Stimulated activated effector memory CD8-positive, alpha-beta T cell treated with anti-CD3 and anti-CD28 coated beads, Interleukin-12 subunit alpha, Interleukin-12 subunit beta, amount 100 ng/mL, for 72 hours (primary cell): Measurements from ENCODE around the gene TCF23.
A peak's percentile ranks its signal among the peaks of the same experiment; 100 is the strongest.

Experiments
- ATAC-seq: fragments of 150-1000 bp; cut with Tn5 transposase; 2 replicates; pipeline ENCODE4 v1.10.0; 2021
- DNase-seq, 2 donors: peaks; one replicate each; pipeline ENCODE4 v3.0.0; 2021 to 2022; ENCODE audit warnings: low spot score in 2 of 2
- H3K27ac Mint-ChIP-seq: one replicate; pipeline ENCODE4 v1.8.0; 2022; ENCODE audit warnings: mild to moderate bottlenecking, mixed read lengths
- H3K36me3 Mint-ChIP-seq: one replicate; pipeline ENCODE4 v1.8.0; 2022; ENCODE audit warnings: mild to moderate bottlenecking, mixed read lengths
- H3K4me1 Mint-ChIP-seq: one replicate; pipeline ENCODE4 v1.8.0; 2022; ENCODE audit warnings: mixed read lengths
- H3K4me3 Mint-ChIP-seq: one replicate; pipeline ENCODE4 v1.8.0; 2022; ENCODE audit warnings: mild to moderate bottlenecking, mixed read lengths
- H3K9me3 Mint-ChIP-seq: one replicate; pipeline ENCODE4 v1.8.0; 2022; ENCODE audit warnings: mixed read lengths

TCF23 gene

DNA sequence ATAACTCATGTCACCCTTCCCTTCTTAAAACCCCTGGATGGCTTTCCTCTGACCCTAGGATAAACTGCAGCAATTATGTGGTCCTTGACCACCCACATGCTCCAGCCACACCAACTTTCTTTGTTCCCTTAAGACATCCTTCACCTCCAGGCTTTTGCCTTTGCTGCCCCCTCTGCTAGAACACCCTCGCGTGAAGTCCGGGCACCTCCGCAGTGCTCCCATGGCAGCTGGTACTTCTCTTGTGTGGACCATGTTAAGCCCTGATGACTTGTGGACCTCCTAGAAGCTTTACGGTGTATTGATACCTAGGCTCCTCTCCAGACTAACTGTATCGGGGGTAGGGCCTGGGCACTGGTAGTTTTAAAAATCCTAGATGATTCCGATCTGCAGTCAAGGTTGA lies 26.0 kb upstream of the TCF23 start:
- no peaks in the 10 kb centered on the region for H3K9me3 Mint-ChIP-seq
- no peaks in the 10 kb centered on the region for H3K36me3 Mint-ChIP-seq
- H3K27ac Mint-ChIP-seq, result peak overlapping the region; percentile 84
- peak overlapping the region; percentile 81 for H3K4me3 Mint-ChIP-seq
- DNase-seq (no peak), ATAC-seq (no peak)
- peaks cover 21% of the 10 kb centered on the region for H3K4me1 Mint-ChIP-seq

DNA sequence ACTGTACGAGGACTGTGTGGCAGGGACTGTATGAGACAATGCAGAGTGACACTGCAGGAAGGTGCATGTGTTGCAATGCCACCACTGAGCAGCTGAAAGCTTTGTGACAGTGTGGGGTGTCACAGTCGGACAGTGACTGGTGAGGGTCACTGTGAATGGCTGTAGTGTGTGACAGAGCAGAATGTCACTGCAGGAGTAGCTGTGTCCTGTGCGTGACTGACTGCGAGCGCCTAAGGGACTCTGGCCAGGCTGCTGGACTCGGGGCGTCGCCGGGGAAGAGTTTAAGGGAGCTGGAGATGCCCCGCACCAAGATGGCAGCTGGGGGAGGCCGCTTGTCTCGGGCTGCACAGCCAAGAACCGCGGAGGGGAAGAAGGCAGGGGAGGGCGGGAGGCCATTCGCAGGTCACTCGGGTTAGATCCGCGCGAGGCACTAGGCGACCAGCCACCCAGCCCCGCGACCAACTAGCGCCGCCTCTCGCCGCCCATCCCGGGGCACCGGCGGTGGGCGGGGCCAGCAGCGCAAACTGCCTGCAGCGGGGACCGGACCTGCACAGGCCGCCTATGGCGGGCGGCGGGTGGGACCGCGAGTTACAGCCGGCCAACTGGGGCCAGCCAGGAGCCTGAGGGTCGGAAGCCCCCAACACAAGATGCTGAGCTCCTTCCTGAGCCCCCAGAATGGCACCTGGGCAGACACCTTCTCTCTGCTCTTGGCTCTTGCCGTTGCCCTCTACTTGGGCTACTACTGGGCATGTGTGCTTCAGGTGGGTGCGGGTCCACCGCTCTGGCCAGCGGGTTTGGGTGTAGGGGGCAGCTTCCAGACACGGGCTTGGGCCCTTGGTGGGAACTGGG lies 25.3 kb upstream of the TCF23 start, which contains the start of gene ABHD1:
Gene ABHD1, plus strand, starts transcription at position 514 of the 849 bp plus-strand sequence. Its CDS starts 134 bp downstream, at position 648.
- peak within 1 kb of the TSS; percentile 84 for H3K27ac Mint-ChIP-seq
- DNase-seq (peak; percentile 62 to 82), ATAC-seq (peak; percentile 87)
- peak within 1 kb of the TSS; percentile 81 for H3K4me3 Mint-ChIP-seq
- peaks cover 21% of the 10 kb centered on the region for H3K4me1 Mint-ChIP-seq
- no peaks in the 10 kb centered on the region for H3K36me3 Mint-ChIP-seq
- H3K9me3 Mint-ChIP-seq, result no peaks in the 10 kb centered on the region

DNA sequence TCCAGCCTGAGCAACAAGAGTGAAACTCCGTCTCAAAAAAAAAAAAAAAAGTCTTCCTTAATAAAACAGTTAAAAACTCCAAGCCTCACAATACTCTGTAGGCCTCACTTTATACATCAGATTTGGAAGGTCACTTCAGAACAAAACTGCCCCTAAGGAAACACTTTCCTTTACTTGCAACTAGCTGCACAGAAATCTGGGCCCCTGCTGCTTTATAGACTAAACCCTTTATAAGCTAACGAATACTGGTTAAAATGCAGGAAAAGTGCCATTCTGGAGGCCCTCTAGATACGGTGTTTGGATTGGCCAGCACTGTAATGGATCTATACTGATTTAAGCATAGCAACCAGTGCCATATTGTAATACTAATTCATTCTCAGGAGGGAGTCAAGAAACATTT lies 23.7 kb upstream of the TCF23 start:
- H3K27ac Mint-ChIP-seq, result no peak overlapping the region
- ATAC-seq (no peak), DNase-seq (no peak)
- no peak overlapping the region for H3K4me3 Mint-ChIP-seq
- H3K4me1 Mint-ChIP-seq, result peaks cover 15% of the 10 kb centered on the region
- no peaks in the 10 kb centered on the region for H3K9me3 Mint-ChIP-seq
- peaks cover 8% of the 10 kb centered on the region for H3K36me3 Mint-ChIP-seq

DNA sequence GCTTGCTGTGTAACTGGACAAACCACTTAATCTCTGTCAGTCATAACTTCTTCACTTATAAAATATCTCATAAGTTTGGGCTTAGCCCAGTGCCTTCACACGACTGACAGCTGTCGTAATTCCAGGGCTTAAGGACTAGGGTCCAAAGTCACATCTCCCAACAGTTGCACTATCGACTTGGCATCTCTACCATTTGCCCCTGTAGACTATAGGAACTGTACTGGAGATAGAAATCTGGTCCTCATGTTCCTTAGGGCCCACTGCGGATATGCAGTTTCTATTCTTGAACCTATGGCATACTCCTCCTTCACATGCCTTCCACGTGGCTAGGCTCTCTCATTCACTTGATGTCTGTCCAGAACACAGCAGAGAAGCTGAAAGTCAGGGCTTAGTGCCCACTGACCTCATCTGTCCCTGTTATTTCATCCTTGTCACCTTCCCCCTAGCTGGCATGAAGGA lies 22.5 kb upstream of the TCF23 start:
- peaks cover 15% of the 10 kb centered on the region for H3K4me1 Mint-ChIP-seq
- H3K27ac Mint-ChIP-seq, result peak overlapping the region; percentile 79
- peaks cover 8% of the 10 kb centered on the region for H3K36me3 Mint-ChIP-seq
- DNase-seq, result no peak
- H3K9me3 Mint-ChIP-seq, result no peaks in the 10 kb centered on the region
- ATAC-seq, result no peak
- H3K4me3 Mint-ChIP-seq, result no peak overlapping the region

DNA sequence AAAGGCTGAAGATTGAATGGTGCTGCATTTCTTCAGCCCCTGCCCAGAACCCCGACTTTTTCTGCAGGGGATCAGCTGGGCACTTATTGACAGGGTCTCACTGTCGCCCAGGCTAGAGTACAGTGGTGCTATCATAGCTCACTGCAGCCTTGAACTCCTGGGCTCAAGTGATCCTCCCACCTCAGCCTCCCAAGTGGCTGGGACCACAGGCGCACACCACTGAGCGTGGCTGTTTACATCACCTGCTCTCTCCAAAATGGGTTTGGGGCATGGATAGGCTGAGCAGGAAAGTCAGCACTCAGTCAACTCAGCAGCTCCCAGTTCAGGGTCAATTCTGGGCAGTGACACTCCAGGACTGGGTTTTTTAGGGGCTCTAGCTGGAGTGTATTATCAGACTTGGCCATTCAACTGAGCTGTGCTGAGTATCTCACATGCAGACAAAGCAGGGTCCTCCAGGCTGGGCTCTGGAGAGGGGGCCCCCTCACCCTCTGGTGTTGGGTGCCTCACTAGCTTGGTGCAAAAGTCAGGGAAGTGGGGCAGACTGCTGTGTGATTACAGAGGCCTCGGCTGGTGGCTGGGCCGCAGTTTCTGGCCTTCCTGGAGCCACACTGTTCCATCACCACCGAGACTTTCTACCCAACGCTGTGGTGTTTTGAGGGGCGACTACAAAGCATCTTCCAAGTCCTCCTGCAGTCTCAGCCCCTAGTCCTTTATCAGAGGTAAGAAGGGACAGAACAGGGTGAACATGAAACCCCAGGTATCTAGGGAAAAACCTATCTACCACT lies 20.7 kb upstream of the TCF23 start:
- no peaks in the 10 kb centered on the region for H3K9me3 Mint-ChIP-seq
- H3K4me3 Mint-ChIP-seq, result no peak overlapping the region
- no peak overlapping the region for H3K27ac Mint-ChIP-seq
- H3K4me1 Mint-ChIP-seq, result peaks cover 15% of the 10 kb centered on the region
- peaks cover 22% of the 10 kb centered on the region for H3K36me3 Mint-ChIP-seq
- DNase-seq, result no peak
- ATAC-seq, result no peak

DNA sequence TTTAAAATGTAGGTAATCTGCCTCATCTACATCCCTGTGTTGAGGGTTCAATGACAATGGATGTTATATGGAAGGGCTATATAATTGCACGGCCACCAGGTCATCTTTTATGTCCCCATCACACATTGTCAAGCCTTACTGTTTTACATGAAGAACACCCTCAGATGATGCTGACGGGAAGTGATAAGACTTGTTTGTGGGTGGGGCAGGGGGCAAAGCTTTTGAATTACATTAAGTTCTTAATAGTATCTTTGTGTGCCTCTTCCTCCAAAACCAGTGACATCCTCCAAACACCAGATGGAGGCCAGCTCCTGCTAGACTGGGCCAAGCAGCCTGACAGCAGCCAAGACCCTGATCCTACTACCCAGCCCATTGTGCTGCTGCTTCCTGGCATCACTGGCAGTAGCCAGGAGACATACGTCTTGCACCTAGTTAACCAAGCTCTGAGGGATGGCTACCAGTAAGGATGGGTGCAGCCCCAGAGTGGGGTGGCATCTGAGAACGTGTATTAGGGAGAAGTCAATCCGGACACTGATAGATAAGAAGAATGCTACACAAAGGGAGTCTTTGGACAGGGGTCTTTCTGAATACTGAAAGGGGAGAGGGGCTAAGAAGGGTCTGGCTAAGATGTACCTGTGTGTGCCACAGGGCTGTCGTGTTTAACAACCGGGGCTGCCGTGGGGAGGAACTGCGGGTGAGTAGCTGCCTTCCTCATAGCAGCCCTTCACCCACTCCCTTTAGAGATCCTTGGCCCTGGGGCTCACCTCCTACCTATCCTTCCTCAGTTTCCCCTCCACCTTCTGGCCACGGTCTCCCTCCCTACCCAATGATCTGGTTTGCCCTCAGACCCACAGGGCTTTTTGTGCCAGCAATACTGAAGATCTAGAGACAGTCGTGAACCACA lies 19.9 kb upstream of the TCF23 start:
- H3K4me1 Mint-ChIP-seq, result peaks cover 18% of the 10 kb centered on the region
- peak overlapping the region; percentile 46 for H3K27ac Mint-ChIP-seq
- no peaks in the 10 kb centered on the region for H3K9me3 Mint-ChIP-seq
- H3K36me3 Mint-ChIP-seq, result peaks cover 31% of the 10 kb centered on the region
- ATAC-seq, result no peak
- no peak overlapping the region for H3K4me3 Mint-ChIP-seq
- no peak for DNase-seq

DNA sequence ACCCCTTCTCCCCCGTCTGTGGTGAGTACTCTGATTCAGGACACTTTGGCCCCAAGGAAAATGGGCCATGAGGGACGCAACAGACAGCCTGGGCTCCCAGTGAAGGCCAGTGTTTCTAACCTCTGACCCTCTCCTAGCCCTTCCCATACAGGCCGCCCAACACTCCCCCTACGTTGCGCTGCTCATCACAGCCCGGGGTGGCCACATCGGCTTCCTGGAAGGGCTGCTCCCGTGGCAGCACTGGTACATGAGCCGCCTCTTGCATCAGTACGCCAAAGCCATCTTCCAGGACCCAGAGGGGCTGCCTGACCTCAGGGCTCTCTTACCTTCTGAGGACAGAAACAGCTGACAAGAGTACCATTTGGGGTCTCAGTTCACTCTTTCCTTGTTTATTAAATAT lies 18.4 kb upstream of the TCF23 start:
- peak overlapping the region; percentile 97 for H3K27ac Mint-ChIP-seq
- ATAC-seq (no peak), DNase-seq (no peak)
- H3K9me3 Mint-ChIP-seq, result no peaks in the 10 kb centered on the region
- peaks cover 18% of the 10 kb centered on the region for H3K4me1 Mint-ChIP-seq
- peaks cover 45% of the 10 kb centered on the region for H3K36me3 Mint-ChIP-seq
- H3K4me3 Mint-ChIP-seq, result no peak overlapping the region

DNA sequence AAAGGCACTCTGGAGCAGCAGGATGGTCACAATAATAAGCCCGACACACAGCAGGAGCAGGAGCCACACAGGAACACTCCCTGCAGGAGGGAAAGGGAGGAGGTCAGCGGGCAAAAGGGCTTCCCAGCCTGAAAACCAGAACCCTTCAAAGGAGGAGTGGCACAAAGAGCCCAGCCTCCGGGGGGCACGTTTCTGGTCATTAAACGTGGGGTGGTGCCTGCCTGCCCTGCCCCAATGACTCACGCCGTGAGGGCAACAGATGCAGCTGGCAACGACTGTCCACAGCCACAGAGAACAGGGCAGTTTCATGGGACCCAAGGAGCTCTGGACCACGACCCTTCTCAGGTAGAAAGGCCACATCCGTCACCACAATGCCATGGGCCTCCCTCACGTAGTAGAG lies 17.4 kb upstream of the TCF23 start:
- peaks cover 22% of the 10 kb centered on the region for H3K4me1 Mint-ChIP-seq
- H3K27ac Mint-ChIP-seq, result peak overlapping the region; percentile 97

DNA sequence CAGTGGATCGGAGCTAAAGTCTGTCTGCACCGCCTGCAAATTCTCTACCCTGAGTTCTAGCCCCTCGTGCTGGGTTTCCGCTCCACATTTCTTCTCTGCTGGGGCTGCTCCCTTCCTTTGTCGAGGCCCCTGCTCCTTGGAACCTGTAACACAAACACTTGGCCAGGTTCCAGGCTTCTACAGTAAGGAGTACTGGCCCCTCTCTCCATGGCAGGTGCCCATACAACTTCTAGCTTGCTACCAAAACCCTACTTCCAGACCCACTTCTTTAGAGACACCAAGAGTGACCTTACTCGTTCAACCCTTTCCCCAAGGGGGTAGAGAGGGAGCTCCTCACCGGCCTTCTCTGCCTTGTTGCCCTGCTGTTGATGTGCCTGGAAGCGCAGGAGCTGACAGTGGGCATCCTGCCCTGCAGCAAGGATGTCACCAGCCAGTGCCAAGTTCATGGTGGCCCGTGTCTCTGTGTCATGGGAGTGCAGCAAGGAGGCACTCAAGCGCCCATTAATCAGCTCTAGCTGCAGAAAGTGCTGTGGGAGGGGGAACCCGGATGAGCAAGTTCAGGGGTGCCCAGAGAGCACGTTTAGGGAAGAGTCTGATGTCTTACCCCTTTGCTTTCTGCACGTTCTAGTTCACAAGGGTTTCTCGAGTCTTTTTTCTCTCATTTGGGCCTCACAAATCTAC lies 15.5 kb upstream of the TCF23 start:
- no peaks in the 10 kb centered on the region for H3K9me3 Mint-ChIP-seq
- ATAC-seq, result peak; percentile 23
- H3K4me1 Mint-ChIP-seq, result peaks cover 22% of the 10 kb centered on the region
- peak overlapping the region; percentile 97 for H3K27ac Mint-ChIP-seq
- peaks cover 46% of the 10 kb centered on the region for H3K36me3 Mint-ChIP-seq
- DNase-seq, result peak in 1 of 2 donors; percentile 62
- H3K4me3 Mint-ChIP-seq, result peak overlapping the region; percentile 84

More for the DNA sequence above, 17.4 kb upstream of the TCF23 start:
- Mint-ChIP-seq H3K36me3 (peaks cover 46% of the 10 kb centered on the region), H3K4me3 (no peak overlapping the region), H3K9me3 (no peaks in the 10 kb centered on the region)
- no peak for DNase-seq
- ATAC-seq, result no peak

DNA sequence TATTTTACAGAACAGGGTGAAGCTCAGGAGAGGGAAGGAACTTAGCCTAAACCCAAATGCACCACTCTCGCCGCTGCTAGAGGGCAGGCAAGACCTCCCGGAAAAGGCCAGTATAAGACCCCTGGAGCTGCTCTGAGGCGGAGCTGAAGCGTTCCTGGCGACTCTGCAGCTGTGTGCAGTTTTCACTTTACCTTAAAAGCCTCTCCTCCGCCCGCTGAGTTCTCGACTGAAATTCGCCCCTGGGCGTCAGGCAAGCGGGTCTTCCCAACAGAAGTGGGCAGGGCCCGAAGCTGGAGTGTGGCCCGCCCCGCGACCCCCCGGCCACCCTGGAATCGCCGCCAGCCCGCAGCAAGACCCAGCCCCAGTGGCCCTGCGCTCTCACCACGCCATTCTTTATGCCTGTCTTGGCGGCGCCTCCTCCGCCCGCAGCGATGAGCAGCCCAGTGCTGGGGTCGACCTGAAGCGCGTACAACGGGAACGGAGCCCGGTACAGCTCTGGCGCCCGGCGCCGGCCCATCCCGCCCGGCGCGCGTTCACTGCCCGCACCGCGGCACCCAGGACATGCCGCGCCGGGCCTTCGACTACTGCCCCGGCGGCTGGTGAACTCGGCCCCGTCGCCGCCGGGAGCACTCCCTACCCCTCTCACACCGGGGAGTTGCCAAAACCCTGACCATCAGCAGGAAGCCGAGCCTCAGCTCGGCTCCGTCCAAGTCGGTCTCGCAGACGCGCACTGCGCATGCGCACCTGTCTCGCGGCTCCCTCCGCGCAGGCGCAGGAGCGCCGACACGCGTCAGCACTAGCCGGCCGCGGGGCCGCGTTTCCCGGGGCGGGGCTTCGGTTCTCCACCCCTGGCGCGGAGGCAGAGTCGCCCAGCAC lies 14.7 kb upstream of the TCF23 start, which contains the start of gene PREB:
Gene PREB, minus strand, starts transcription at position 732 of the 876 bp plus-strand sequence. Its CDS starts 215 bp downstream, at position 517.
- peaks cover 22% of the 10 kb centered on the region for H3K4me1 Mint-ChIP-seq
- H3K36me3 Mint-ChIP-seq, result peaks cover 46% of the 10 kb centered on the region
- ATAC-seq (peak; percentile 92), DNase-seq (peak; percentile 99)
- H3K27ac Mint-ChIP-seq, result peak within 1 kb of the TSS; percentile 97
- H3K9me3 Mint-ChIP-seq, result no peaks in the 10 kb centered on the region
- peak within 1 kb of the TSS; percentile 84 for H3K4me3 Mint-ChIP-seq

DNA sequence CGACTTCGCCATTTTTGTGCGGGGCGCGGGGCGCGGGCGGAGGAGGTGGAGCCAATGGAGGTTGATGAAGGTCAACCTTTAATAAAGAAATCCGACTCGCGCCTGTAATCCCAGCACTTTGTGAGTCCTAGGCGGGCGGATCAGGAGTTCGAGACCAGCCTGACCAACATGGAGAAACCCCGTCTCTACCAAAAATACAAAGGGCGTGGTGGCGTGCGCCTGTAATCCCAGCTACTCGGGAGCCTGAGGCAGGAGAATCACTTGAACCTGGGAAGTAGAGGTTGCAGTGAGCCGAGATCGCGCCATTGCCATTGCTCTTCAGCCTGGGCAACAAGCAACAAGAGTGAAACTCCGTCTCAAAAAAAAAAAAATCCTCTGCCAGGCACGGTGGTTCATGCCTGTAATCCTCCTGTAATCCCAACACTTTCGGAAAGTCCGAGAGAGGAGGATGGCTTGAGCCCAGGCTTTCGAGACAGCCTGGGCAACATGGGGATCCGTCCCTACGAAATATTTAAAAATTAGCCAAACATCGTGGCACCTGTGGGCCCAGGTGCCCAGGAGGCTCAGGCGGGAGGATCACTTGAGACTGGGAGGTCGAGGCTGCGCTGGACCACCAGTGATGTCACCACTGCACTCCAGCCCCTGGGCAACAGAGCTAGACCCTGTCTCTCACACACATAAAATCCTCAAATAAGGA lies 13.9 kb upstream of the TCF23 start:
- Mint-ChIP-seq H3K27ac (peak overlapping the region; percentile 97), H3K4me1 (peaks cover 22% of the 10 kb centered on the region), H3K4me3 (peak overlapping the region; percentile 84), H3K36me3 (peaks cover 38% of the 10 kb centered on the region), H3K9me3 (no peaks in the 10 kb centered on the region)
- DNase-seq (no peak), ATAC-seq (no peak)

DNA sequence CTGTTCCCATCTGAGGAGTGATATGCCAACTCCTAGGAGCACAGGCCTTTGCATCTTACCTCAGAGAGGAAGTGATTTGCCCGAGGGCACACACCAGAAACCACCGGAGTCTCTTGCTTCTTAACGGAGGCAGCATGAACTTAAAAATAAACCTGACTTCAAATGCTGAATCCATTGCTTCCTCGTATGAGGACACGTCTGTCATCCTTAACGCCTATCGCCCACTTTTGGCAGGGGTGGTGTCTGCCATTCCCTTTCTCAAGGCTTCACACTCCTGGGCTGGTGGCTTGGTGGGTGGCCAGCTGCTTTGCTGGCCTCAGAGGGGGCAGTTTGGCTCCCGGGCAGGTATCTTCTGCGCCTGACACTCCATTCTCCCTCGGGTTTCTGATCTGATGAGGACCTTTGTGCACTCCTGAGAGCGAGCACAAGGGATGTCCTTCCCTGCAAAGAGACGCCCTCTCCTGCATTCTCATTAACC lies 13.3 kb upstream of the TCF23 start:
- no peaks in the 10 kb centered on the region for H3K9me3 Mint-ChIP-seq
- H3K27ac Mint-ChIP-seq, result peak overlapping the region; percentile 97
- no peak for DNase-seq
- H3K36me3 Mint-ChIP-seq, result peaks cover 37% of the 10 kb centered on the region
- no peak for ATAC-seq
- peak overlapping the region; percentile 84 for H3K4me3 Mint-ChIP-seq
- H3K4me1 Mint-ChIP-seq, result peaks cover 22% of the 10 kb centered on the region

DNA sequence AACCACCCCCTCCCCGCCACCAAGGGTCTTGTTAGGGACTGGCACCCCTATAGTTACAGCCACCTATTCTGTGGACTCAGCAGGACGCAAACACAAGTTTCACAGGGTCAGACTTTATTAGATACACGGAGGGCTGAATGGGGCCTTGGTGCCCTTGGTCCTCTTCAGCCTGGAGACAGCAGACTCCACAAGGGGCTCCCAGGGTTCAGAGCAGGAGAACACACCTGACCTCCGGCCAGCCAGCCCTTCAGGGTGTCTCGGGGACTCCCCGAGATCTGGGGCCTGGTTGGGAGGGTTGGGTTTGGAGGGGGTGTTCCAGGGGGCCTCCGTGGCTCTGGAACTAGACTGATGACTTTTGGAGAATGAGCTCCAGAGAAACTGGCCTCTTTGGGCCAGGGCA lies 12.1 kb upstream of the TCF23 start:
- ATAC-seq (no peak), DNase-seq (no peak)
- Mint-ChIP-seq H3K27ac (no peak overlapping the region), H3K9me3 (no peaks in the 10 kb centered on the region), H3K36me3 (peaks cover 34% of the 10 kb centered on the region), H3K4me1 (peaks cover 22% of the 10 kb centered on the region), H3K4me3 (no peak overlapping the region)
